Hippocampal formation (tissue), 2 donors: ENCODE results near the gene RPL13.
"Not testable (repeated sequence)": the region's sequence is repeated elsewhere in the genome, so short reads cannot be mapped to it uniquely, and the experiment has no call there.

Experiments used
- DNase-seq, 2 donors: peaks; one replicate each; lab custom pipeline; 2025; lab: John Stamatoyannopoulos, UW

RPL13 gene

DNA sequence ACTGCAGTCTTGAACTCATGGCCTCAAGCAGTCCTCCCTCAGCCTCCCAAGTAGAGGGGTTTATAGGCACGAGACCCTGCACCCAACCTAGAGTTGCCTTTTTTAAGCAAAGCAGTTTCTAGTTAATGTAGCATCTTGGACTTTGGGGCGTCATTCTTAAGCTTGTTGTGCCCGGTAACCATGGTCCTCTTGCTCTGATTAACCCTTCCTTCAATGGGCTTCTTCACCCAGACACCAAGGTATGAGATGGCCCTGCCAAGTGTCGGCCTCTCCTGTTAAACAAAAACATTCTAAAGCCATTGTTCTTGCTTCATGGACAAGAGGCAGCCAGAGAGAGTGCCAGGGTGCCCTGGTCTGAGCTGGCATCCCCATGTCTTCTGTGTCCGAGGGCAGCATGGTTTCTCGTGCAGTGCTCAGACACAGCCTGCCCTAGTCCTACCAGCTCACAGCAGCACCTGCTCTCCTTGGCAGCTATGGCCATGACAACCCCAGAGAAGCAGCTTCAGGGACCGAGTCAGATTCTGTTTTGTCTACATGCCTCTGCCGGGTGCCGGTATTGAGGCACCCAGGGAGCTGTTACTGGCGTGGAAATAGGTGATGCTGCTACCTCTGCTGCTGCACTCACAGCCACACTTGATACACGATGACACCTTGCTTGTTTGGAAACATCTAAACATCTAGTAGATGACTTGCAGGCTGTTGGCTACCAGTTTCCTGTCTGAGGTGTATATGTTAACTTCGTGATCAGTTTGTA is 3.3 kb downstream of the RPL13 start:
- no peak for DNase-seq

DNA sequence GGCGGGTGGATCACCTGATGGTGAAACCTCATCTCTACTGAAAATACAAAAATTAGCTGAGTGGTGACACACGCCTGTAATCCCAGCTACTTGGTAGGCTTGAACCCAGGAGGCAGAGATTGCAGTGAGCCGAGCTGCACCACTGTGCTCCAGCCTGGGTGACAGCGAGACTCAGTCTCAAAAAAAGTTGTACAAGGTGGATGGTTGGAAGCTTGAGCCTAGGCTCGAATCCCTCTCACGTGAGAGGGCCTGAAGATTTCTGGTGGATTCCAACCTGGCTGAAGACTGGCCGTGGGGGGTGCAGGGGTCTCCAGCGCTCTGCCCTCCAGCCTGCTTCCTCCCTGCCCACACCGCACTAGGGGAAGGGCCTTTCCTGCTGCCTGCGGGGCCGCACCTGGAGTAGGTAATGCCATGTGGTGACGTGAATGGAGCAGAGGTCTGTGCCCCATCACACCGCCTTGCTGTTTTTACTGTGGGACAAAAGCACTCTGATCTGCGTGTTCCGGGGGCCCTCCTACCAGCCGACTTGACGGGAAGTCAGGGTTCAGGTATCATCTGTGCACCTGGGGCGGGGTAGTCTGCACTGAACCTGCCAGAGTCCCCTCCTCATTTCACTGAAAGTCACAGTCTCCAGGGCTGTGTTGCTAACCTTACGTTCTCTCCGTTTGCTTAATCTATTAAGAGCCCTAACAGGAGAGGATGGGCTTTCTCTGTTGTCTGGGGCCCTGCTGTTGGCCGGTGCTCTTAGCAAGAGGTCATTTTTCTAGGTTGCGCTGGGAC is 4.2 kb downstream of the RPL13 start:
- DNase-seq = no peak

GRCh38 chr16:89565256-89565505 is 4.7 kb downstream of the RPL13 start:
- DNase-seq = no peak

DNA sequence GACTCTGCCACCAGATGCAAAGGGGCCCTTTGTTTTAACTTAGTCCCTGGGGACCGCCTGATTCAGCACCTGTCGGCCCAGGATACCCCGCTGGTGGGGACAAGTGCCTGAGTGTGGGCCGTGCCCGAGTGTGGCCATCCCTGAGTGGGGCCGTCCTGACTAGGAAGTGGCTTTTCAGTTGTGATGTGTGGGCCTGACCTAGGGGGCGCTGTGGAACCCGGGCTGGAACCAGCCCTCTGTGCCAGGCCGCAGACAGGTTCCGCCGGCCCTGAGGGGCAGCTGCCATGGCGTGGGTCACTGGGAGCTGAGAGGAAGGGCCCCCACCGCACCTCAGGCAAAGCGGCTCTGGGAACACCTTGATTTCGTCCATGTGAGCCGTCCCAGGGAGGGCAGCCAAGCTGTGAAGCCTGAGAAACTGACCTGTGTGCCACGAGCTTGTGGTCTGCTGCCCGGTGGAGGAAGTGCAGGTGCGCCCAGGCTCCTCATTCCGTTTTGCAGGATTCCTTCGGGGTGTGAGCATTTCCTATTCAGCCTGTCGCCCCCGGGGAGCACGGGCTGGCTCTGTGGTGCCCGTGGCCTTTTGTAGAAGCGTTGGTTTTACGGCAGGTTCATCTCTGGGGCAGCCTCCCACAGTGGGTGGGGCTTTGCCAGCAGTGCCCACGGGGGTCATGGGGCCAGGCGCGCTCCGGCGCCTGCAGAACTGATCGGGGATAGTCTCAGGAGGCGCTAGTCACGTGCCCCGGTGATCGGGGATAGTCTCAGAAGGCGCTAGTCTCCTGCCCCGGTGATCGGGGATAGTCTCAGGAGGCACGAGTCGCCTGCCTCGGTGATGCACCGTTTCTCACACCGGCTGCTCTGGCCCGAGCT is 5.3 kb downstream of the RPL13 start:
- DNase-seq = no peak

GRCh38 chr16:89567656-89568594 is 7.4 kb downstream of the RPL13 start:
- no peak for DNase-seq

DNA sequence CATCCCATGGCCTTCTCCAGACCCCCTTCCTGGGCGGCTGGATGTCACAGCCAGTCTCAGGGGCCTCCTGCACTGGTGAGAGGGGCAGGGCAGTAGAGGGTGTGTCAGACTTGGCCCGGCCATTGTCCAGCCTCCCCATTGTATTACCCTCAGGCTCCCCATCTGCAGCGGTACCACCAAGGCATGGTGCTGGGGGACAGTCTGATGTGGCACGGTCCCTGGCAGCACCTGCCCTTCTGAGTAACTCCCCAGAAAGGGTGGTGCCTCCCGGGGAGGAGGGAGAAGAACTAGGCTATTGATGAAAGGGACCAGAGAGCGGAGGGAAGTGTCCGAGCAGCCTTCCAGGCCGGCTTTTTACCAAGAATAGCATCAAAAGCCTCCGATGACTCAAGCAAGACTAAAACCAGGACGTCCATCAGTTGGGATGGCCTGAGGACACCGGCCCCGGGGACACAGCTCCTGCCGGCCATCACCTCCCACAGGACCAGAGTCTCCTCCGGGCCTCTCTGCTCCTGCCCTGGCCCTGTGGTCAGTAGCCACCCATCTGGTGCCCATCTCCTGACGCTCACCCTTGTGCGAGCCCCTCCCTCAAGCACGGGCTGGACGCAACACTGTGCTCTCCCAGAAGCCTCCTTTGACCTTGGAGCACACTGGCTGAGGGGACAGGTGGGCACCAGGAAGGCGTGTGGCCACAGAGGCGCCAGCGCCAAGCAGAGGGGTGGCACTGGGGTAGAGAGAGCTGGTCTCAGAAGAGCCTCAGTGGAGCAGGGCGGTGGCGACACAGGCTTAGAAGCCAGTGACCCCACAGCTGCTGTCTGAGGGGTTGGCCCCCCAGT is 9.2 kb downstream of the RPL13 start:
- DNase-seq = no peak

DNA sequence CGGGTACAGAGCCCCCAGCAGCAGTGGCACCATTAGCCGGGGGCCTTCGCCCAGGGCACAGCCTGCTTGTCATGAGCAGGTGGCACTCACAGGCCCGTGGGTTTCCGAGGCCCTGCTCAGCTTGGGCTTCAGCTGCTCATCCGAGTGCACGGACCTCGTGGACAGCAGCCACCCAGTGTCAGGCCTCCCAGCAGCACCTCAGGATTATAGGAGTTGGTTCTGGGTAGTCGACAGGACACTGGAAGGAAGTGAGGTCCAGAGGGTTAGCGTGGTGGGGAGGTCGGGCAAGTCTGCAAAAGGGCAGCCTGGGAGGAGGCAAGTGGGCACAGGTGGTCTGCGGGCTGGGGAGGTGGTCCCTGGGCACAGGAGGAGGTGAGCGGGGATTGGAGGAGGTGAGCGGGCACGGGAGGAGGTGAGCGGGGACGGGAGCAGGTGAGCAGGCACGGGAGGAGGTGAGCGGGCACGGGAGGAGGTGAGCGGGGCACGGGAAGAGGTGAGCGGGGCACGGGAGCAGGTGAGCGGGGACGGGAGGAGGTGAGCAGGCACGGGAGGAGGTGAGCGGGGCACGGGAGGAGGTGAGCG is 10.0 kb downstream of the RPL13 start:
- no peak for DNase-seq

- DNase-seq = not testable (repeated sequence)
These were observed 10.6 kb downstream of the RPL13 start for GRCh38 chr16:89570983-89571598.

GRCh38 chr16:89571636-89572035 is 11.2 kb downstream of the RPL13 start:
- no peak for DNase-seq

DNA sequence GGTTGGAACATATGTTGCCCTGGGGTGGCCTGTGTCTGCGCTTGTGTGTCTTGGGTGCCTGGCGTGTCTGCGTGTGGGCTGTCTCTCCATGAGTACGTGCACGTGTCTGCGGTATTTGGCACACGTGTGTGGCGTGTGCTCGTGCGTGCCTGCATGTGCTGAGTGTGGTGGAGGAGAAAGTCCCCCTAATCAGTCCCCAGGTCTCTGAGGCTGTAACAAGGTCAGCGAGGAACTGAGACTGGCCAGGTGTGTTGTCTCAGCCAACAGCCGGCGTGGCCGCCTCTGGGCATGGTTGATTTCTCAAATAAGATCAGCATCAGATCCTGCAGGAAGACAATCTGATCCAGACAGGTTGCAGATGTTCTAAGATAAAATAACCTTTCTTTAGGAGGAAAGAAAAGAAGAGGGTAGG is 11.6 kb downstream of the RPL13 start:
- no peak for DNase-seq

DNA sequence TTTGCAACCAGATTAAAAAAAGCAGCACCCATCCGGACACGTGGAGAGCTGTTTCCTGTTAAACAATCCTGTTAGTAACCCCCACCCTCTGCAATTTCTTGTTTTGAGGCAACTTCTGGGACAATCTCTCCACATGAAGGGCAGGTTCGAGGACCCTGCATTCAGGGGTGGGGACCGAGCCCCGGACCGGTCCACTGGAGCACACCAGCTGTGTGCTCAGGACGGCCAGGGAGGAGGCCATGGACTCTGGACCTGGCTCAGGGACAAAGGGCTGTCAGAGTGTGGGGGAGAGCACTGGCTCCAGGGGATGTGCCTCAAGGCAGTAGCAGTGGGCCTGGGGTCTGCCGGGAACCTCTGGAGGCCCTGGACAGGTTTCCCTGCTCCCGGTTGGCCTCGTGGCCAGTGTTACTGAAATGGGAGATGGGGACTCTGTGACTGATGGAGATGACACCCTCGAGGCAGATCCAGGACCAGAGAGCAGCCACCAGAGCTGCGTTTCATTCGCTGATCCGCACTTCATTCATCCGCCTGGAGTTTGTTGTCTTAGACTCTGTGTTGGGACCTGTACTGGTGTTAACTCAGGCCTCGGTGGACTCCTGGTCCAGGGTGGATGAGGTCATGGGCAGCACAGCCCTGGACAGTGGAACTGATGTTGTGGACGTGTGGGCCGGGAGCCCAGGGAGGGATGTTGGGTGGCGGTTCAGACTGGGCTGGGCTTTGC is 12.2 kb downstream of the RPL13 start:
- no peak for DNase-seq

DNA sequence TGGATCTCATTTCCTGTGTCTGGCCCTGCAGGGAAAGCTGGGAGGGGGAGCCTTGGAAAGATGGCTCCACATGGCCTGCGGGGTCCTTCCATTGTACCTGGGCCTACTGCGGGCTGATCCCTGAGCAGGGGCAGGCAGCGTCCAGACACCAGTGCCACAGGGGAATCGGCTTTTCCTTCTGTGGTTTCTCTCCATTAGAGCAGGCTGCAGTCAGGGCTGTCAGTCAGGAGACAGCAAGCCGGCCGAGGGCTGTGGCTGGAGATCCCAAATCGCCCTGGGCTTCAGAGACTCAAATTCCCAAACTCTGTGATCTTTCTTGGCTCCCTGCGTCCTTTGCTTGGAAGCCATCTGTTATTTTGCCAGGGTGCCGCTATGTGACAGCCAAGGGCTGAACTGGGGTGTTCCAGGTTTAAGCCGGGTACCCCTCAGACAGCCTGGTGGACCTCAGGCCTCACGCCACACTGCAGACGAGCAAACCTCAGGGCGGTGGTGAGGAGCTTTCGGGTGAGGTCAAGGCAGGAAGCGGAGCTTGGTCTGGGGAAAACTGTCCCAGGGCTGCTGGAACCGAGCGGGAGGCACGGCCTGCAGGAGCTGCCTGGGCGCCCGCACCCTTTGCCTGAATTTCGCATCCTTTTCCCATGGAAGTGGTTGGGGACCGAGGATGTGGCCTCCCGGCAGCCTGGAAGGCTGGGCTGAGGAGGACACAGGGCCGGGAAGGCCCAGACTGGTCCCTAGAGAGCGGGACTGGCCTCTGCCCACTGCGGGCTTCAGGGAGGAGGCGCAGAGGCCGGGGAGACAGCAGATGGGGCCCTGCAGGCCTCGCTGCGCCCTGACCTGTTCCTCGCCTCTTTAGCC is 13.6 kb downstream of the RPL13 start:
- no peak for DNase-seq

DNA sequence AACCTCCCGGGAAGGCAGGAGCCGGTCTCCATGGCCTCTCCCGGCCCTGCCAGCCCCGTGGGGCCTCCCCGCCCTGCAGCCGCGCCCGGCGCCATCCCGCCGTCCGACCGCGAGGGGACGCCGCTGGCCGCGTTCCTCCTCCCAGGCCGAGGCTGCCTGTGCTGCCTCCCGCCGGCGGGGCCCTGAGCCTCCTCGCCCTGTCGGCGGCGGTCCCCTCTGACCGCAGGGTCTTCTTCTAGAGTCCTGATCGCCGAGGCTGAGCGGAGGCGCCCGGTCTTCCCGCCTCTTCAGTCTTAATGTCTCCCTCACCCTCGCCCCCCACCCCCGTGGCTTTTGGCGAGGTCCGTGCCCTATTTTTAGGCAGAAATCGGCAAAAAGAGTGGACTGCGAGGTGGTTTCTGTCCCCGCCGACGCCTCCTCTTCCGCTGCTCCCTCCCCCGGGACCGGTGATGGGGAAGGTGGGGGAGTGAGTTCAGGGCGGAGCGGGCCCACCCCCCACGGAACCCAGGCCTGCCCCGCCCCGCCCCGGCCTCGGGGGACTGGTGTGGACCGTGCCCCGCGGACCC is 14.3 kb downstream of the RPL13 start:
- no peak for DNase-seq

GRCh38 chr16:89575247-89576152 is 15.0 kb downstream of the RPL13 start, which contains the start of gene CPNE7:
TSS of gene CPNE7 (plus strand) at chr16:89575758. CDS start at chr16:89575898, 140 bp downstream.
- DNase-seq = no peak

DNA sequence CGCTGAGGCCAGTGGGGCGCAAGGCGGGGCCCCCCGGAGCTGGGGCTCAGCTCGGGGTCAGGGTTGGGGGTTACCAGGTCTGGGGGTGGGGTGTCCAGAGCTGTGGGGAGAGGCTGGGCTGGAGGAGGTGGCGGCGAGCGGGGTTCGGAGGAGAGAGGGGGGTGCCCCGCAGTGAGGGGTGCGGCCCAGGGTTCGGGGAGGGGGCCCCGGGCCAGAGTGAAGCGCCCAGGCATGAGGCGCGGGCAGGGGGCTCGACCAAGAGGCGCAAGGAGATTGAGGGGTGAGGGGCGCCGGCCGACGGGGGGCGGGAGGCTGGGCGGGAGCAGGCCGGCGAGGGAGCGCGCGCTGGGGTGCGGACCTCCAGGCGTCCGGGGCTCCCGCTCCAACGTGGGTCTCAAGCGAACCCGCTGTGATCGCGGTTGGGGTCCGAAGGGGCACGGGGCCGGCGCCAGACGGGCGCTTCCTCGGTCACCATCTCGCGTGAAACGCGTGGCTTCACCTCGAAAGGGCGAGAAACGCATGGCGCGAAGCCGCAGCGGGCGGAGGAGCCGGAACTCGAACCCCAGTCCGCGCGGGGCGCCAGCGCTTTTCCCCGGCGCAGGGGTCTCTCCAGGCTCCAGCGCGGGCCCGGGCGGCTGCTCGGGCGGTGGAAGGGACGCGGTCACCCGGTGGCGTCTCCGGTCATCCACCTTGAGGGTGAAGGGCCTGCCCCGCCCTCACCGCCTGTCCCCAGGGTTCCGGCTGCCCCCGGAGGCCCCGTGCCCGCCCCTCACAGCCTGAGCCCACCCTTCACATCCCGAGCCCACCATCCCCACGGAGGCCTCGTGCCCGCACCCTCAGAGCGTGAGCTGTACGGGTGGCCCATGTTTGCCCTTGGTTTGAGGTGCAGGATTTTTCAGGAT is 15.9 kb downstream of the RPL13 start:
- DNase-seq = no peak
